Stimulated activated naive B cell treated with anti-CD40 and anti-IgM and Interleukin-4, amounts not matched to agents 10 μg/mL and 1 μg/mL and 100 μg/mL, for 72 hours (primary cell): Measurements from ENCODE around the gene HLF.
A peak's percentile ranks its signal among the peaks of the same experiment; 100 is the strongest.

Source experiments
- ATAC-seq, 2 donors: fragments of 150-1000 bp; cut with Tn5 transposase; replicated peaks; 2 replicates each; pipeline ENCODE4 v1.10.0; 2021; ENCODE audit warnings: moderate library complexity in 1 of 2
- DNase-seq: peaks from one replicate; pipeline ENCODE4 v3.0.0; 2021
- H3K27ac Mint-ChIP-seq: one replicate; pipeline ENCODE4 v1.8.0; 2022; ENCODE audit warnings: mild to moderate bottlenecking, mixed read lengths
- H3K27me3 Mint-ChIP-seq, 2 donors: one replicate each; pipeline ENCODE4 v1.8.0; 2022; ENCODE audit warnings: mixed read lengths in 2 of 2
- H3K36me3 Mint-ChIP-seq, 2 donors: one replicate each; pipeline ENCODE4 v1.8.0; 2022; ENCODE audit warnings: mixed read lengths in 2 of 2, mild to moderate bottlenecking in 1 of 2
- H3K4me1 Mint-ChIP-seq, 2 donors: one replicate each; pipeline ENCODE4 v1.8.0; 2022; ENCODE audit warnings: mixed read lengths in 2 of 2, mild to moderate bottlenecking in 1 of 2
- H3K4me3 Mint-ChIP-seq, 2 donors: one replicate each; pipeline ENCODE4 v1.8.0; 2022; ENCODE audit warnings: mild to moderate bottlenecking in 2 of 2, mixed read lengths in 2 of 2, moderate library complexity in 1 of 2
- H3K9me3 Mint-ChIP-seq, 2 donors: one replicate each; pipeline ENCODE4 v1.8.0; 2022; ENCODE audit warnings: mixed read lengths in 2 of 2, mild to moderate bottlenecking in 1 of 2

The HLF gene

GRCh38 chr17:55265311-55266021 is 706 bp downstream of the HLF start:
- Mint-ChIP-seq H3K27me3 (peaks cover 63 to 91% of the 10 kb centered on the region in 2 donors), H3K36me3 (peaks cover 0 to 2% of the 10 kb centered on the region in 2 donors), H3K4me1 (peaks cover 10 to 23% of the 10 kb centered on the region in 2 donors), H3K27ac (no peak overlapping the region), H3K9me3 (peaks cover 0 to 6% of the 10 kb centered on the region in 2 donors), H3K4me3 (peak overlapping the region; percentile 62 to 72)
- DNase-seq (no peak), ATAC-seq (no peak)

GRCh38 chr17:55266051-55266957 is 1.5 kb downstream of the HLF start:
- peaks cover 0 to under 1% of the 10 kb centered on the region in 2 donors for H3K9me3 Mint-ChIP-seq
- peaks cover 0 to 2% of the 10 kb centered on the region in 2 donors for H3K36me3 Mint-ChIP-seq
- H3K4me1 Mint-ChIP-seq: peaks cover 10 to 23% of the 10 kb centered on the region in 2 donors
- DNase-seq (no peak), ATAC-seq (no peak)
- H3K27ac Mint-ChIP-seq: no peak overlapping the region
- H3K27me3 Mint-ChIP-seq: peaks cover 62 to 88% of the 10 kb centered on the region in 2 donors
- H3K4me3 Mint-ChIP-seq: peak overlapping the region; percentile 21 to 52

DNA sequence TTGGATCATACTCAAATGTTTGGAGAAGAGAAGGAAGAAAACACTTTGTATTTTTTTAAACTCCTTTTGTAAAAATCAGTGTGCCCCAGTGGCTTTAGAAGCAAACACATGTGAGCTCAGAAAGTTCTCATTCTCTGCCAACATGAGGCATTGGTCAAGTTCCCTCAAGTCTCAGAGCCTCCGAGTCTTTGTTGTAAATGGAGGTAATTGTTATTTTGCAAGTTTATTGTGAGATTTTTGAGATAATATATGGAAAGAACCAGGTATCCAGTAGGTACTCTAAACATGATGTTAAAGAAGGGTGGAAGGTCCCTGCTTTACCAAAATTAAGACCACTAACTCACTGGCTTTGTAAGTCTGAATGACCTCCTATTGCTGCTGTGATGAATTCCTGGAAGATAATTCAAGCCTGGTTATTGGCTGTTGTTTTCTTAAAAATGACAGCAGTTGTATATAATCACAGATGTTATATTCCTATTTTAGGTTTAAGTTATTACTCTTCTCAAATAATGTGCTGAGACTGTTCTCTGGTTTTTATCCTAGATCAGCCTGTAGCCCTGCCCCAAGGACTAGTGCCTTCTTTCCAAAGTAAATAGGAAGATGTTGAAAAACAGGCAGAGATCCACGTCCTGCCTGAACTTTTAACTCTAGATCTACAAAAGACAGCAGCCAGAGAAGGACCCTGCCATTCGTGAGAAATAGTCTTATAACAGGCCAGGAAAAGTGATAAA is 2.4 kb downstream of the HLF start:
- Mint-ChIP-seq H3K27ac (no peak overlapping the region), H3K36me3 (peaks cover 0 to 2% of the 10 kb centered on the region in 2 donors), H3K4me1 (peaks cover 10 to 23% of the 10 kb centered on the region in 2 donors), H3K27me3 (peaks cover 59 to 87% of the 10 kb centered on the region in 2 donors), H3K4me3 (no peak overlapping the region), H3K9me3 (no peaks in the 10 kb centered on the region)
- no peak for ATAC-seq
- no peak for DNase-seq

GRCh38 chr17:55267777-55268648 is 3.3 kb downstream of the HLF start:
- ATAC-seq (no peak), DNase-seq (no peak)
- H3K9me3 Mint-ChIP-seq: no peaks in the 10 kb centered on the region
- no peak overlapping the region for H3K4me3 Mint-ChIP-seq
- peaks cover 0 to 2% of the 10 kb centered on the region in 2 donors for H3K36me3 Mint-ChIP-seq
- H3K27me3 Mint-ChIP-seq: peaks cover 59 to 87% of the 10 kb centered on the region in 2 donors
- peaks cover 13 to 23% of the 10 kb centered on the region in 2 donors for H3K4me1 Mint-ChIP-seq
- H3K27ac Mint-ChIP-seq: no peak overlapping the region

DNA sequence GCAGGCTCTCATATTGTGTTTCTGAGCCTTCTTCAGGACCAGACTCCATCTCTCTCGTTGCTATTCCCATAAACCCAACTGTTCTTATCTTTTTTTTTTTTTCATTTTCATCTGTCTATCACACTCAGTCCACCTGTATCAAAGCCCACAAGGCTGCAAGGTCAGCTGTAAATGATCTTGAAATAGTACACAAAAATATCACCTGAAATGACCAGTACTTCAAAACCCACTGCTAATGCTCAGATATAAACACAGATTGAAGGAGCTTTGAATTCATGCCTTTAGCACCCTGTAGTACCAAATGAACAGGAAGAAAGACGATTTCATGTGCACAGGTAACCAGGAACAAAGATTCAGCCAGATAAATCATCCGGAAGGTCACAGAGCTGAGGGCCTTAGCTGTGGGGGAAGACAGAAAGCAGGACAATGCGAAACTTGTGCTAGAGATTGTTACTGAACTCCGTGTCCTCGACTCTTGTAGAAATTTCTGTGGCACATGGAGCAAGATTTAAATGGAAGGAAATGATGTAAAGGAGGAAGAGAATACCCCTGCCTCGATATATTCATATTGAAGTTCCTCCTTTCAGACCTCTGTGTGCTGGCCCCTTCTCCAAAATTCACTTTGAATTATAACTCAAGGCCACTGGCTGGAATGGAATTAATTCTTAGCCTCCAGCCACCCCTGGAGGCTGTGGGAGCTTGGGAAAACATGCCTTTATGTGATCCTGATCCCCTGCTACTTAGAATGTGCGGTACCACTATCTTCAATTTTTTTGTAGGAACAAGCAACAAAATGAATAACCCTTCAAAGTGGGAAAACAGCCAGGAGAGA is 4.1 kb downstream of the HLF start:
- Mint-ChIP-seq H3K27me3 (peaks cover 60 to 89% of the 10 kb centered on the region in 2 donors), H3K9me3 (no peaks in the 10 kb centered on the region), H3K27ac (no peak overlapping the region), H3K4me3 (no peak overlapping the region), H3K36me3 (peaks cover 0 to 2% of the 10 kb centered on the region in 2 donors), H3K4me1 (peaks cover 7 to 16% of the 10 kb centered on the region in 2 donors)
- ATAC-seq: no peak
- no peak for DNase-seq

DNA sequence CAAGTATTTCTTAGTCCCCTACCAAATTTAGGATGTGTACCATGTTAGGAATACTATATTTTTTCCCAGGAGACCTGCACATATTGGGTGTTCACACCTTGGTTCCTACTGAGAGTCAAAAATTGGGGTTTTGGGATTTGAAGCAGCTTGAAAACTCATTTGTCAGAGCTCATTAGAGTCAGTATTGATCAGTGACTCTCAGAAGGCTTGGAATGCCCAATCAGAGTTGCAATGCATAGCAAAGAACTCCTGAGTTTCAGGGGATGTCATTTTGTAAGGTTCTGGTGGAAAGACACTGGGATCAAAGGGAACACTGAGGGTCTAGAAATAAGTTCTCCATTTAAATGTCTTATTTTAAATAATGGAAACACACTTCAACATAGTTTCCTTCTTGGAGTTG is 5.1 kb downstream of the HLF start:
- ATAC-seq (no peak), DNase-seq (no peak)
- no peaks in the 10 kb centered on the region for H3K9me3 Mint-ChIP-seq
- peaks cover 3 to 7% of the 10 kb centered on the region in 2 donors for H3K4me1 Mint-ChIP-seq
- H3K4me3 Mint-ChIP-seq: no peak overlapping the region
- peaks cover 68 to 90% of the 10 kb centered on the region in 2 donors for H3K27me3 Mint-ChIP-seq
- H3K27ac Mint-ChIP-seq: no peak overlapping the region
- no peaks in the 10 kb centered on the region for H3K36me3 Mint-ChIP-seq

DNA sequence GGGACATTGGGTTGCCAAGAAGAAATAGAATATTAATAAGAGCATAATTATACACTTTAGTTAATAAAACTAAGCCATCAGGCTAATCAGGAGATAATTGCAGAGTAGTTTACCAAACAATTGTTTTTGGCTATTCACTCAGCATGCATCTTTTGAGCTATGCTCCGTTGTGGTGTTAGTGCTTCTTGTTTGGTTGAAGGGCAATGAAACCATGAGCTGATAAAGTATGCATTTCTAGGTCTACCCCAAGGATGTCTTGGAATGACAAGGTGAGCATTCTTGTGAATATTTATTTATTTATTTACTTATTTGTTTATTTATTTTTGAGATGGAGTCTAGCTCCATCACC is 6.4 kb downstream of the HLF start:
- peaks cover 0 to 3% of the 10 kb centered on the region in 2 donors for H3K4me1 Mint-ChIP-seq
- H3K9me3 Mint-ChIP-seq: no peaks in the 10 kb centered on the region
- DNase-seq (no peak), ATAC-seq (no peak)
- H3K36me3 Mint-ChIP-seq: no peaks in the 10 kb centered on the region
- peaks cover 69 to 84% of the 10 kb centered on the region in 2 donors for H3K27me3 Mint-ChIP-seq
- H3K4me3 Mint-ChIP-seq: no peak overlapping the region
- H3K27ac Mint-ChIP-seq: no peak overlapping the region

- no peak for DNase-seq
- Mint-ChIP-seq H3K27me3 (peaks cover 66 to 76% of the 10 kb centered on the region in 2 donors), H3K4me3 (no peak overlapping the region), H3K36me3 (no peaks in the 10 kb centered on the region), H3K4me1 (peaks cover 0 to 3% of the 10 kb centered on the region in 2 donors), H3K9me3 (no peaks in the 10 kb centered on the region), H3K27ac (no peak overlapping the region)
- no peak for ATAC-seq
Measured at GRCh38 chr17:55271958-55272710, 7.4 kb downstream of the HLF start.

DNA sequence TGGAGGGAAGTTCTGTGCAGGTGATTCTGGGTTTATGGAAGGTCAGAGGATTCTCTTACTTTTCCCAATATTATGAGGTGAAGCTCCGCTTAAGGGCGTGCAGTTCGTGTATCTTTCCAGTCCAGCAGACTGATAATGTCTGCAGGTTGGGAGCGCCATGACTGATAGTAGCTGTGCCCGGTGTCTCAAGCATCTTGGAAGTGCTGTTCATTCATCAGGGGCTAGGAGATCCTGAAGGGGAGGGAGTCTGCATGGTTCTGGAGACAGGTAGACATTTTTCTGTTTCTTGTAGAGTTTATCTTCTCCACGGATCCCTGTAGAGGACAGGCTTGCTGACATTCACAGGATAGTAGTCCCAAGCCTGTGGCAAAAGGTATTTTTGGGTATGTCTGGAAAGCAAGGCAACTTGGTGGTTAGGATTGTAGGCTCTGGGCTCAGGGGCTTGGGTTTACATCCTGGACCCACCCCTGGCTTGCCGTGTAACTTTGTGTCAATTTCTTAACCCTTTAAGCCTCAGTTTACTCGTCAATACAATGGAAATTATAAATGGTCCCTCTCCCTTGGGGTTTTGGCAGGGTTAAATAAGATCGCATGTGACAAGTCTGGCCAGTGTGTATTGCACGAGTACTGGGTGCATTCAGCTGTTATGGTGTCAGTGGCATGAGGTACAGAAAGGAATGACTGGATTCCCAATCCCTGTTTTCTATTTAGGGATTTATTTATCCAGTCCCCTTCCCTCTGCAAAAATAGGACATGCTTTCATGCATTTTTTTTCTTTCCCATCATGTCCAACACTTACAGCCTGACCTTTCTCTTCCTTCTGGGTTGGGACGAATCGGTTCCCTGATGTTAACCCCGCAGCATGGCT is 8.2 kb downstream of the HLF start:
- Mint-ChIP-seq H3K27ac (no peak overlapping the region), H3K27me3 (peaks cover 58 to 68% of the 10 kb centered on the region in 2 donors), H3K36me3 (no peaks in the 10 kb centered on the region)

DNA sequence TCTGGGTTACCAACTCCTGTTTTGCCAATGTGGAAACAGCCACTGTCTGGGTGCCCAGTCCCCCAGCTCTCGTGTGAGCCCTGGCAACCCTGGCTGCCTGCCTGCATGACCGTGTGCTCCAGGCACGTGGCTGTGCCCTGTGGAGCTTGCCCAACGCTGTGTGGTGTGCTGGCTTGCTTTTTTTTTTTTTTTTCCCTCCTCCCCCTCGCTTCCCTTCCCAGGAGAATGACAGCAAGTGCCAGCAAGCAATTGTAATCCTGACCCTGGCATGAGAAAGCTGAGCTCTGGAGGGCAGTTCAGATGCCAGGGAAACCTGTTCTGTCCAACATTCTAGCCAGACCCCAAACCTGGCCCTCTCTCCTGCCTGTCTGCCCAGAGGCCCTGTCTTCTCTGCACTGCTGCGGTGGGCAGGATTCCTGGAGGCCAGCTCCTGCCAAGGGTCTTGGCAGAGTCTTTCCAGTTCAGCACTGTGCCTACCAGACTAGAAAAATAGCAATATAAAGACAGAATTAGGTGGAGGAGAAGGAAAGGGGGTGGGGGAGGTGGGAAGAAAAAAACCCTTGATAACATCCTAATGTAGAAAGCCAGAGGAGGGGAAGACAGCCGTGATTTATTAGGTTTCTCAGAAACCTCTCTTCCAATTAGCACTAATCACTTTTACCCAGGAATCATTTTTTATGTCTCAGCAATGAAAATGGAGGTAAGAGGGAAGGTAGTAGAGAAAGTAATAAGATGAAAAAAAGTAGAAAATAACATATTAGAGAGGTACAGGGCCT is 9.0 kb downstream of the HLF start:
- Mint-ChIP-seq H3K9me3 (no peaks in the 10 kb centered on the region), H3K4me3 (no peak overlapping the region), H3K27ac (no peak overlapping the region), H3K27me3 (peaks cover 51 to 60% of the 10 kb centered on the region in 2 donors), H3K36me3 (no peaks in the 10 kb centered on the region), H3K4me1 (peaks cover 0 to 3% of the 10 kb centered on the region in 2 donors)
- ATAC-seq: no peak
- no peak for DNase-seq

More for the DNA sequence above, 8.2 kb downstream of the HLF start:
- no peak overlapping the region for H3K4me3 Mint-ChIP-seq
- peaks cover 0 to 3% of the 10 kb centered on the region in 2 donors for H3K4me1 Mint-ChIP-seq
- DNase-seq: no peak
- no peaks in the 10 kb centered on the region for H3K9me3 Mint-ChIP-seq
- ATAC-seq: no peak
